Breast epithelium (tissue), 4 donors: ENCODE measurements around the gene SH3D19. TPM values are rescaled to one million over a fixed set of nuclear protein-coding genes. Genes with fewer than 3 reads are reported as not detected.
"Not testable (repeated sequence)": the region's sequence is repeated elsewhere in the genome, so short reads cannot be mapped to it uniquely, and the experiment has no call there.

Source experiments
- DNase-seq, 2 donors: peaks; one replicate each; pipeline ENCODE4 v3.0.0-alpha.2; 2019; ENCODE audit warnings: low spot score in 2 of 2
- H3K27ac ChIP-seq, 2 donors: fragments of 200-600 bp; sonication (generic) in 1 of 2; one replicate each; pipeline ENCODE4 v1.5.1; 2016 to 2019; ENCODE audit warnings: mild to moderate bottlenecking in 1 of 2
- H3K27me3 ChIP-seq, 2 donors: fragments of 200-600 bp; sonication (generic) in 1 of 2; one replicate each; pipeline versions ENCODE4 v1.5.1 to v1.6.0; 2017 to 2019; ENCODE audit warnings: control low read depth in 1 of 2, mild to moderate bottlenecking in 1 of 2
- H3K36me3 ChIP-seq: fragments of 200-600 bp; one replicate; pipeline ENCODE4 v1.5.1; 2019
- H3K4me1 ChIP-seq, 2 donors: fragments of 200-600 bp; sonication (generic); one replicate each; pipeline ENCODE4 v1.5.1; 2016 to 2019; ENCODE audit warnings: control low read depth in 1 of 2
- H3K4me3 ChIP-seq, 3 donors: fragments of 200-600 bp; sonication (generic); 1 replicate in 2 of 3; 2 replicates in 1 of 3; pipeline ENCODE4 v1.5.1; 2016 to 2019; ENCODE audit warnings: mild to moderate bottlenecking in 3 of 3, moderate library complexity in 2 of 3
- H3K9me3 ChIP-seq, 2 donors: fragments of 200-600 bp; sonication (generic) in 1 of 2; one replicate each; pipeline ENCODE4 v1.5.1; 2016 to 2019; ENCODE audit warnings: control low read depth in 1 of 2
- CTCF ChIP-seq, 3 donors: fragments of 450-650 bp; IDR thresholded peaks; one replicate each; pipeline ENCODE4 v1.5.1; 2016 to 2017; ENCODE audit warnings: antibody characterized with exemption in 3 of 3, mild to moderate bottlenecking in 3 of 3, moderate library complexity in 3 of 3
- POLR2A ChIP-seq: fragments of 450-650 bp; IDR thresholded peaks from one replicate; pipeline ENCODE4 v1.6.1; 2016; ENCODE audit warnings: antibody characterized with exemption, mild to moderate bottlenecking, moderate library complexity
- POLR2AphosphoS5 ChIP-seq, 3 donors: sonication (generic); formaldehyde crosslinking; IDR thresholded peaks; one replicate each; pipeline ENCODE4 v1.6.1; 2017; ENCODE audit warnings: antibody characterized with exemption in 3 of 3
- intact Hi-C: fragments of 100-400 bp; cut with DNase I; formaldehyde crosslinking; loops from one replicate; pipeline ENCODE4 v1.15.1; 2023; ENCODE audit warnings: low total_unique reads
- total RNA-seq, 3 donors: library from RNA; depleted of rRNA; stranded (reverse); fragments of >200 nt; gene quantifications; one replicate each; pipeline ENCODE4 v1.1.0, GENCODE V29; 2016

SH3D19 gene
- total RNA-seq, 3 donors from 2014 or later, result 82.9 to 297 (median 113) TPM

- Histone ChIP-seq H3K27ac (peak overlapping the region; percentile 94 to 95), H3K4me1 (no peaks in the 10 kb centered on the region), H3K4me3 (peak overlapping the region; percentile 70 to 86 (median 85)), H3K36me3 (no peaks in the 10 kb centered on the region), H3K9me3 (no peaks in the 10 kb centered on the region), H3K27me3 (no peaks in the 10 kb centered on the region)
- intact Hi-C loops, result no loop called here
- TF ChIP-seq CTCF (IDR thresholded peaks at IDR 0.05) (no peak), POLR2A (no peak), POLR2AphosphoS5 (IDR thresholded peaks at IDR 0.05) (no peak)
- peak in 1 of 2 donors; percentile 42 for DNase-seq
Observed at GRCh38 chr4:151324752-151325110, 674 bp downstream of the SH3D19 start.

- Histone ChIP-seq H3K4me3 (peak overlapping the region; percentile 70 to 86 (median 85)), H3K27ac (peak overlapping the region; percentile 94 to 95), H3K9me3 (no peaks in the 10 kb centered on the region), H3K27me3 (no peaks in the 10 kb centered on the region), H3K36me3 (no peaks in the 10 kb centered on the region), H3K4me1 (no peaks in the 10 kb centered on the region)
- intact Hi-C loops, result no loop called here
- no peak for DNase-seq
- TF ChIP-seq POLR2AphosphoS5 (IDR thresholded peaks at IDR 0.05), result no peak
- TF ChIP-seq POLR2A, result no peak
- TF ChIP-seq CTCF (IDR thresholded peaks at IDR 0.05), result no peak
Observed at GRCh38 chr4:151324124-151324751, 1.2 kb downstream of the SH3D19 start.

DNA sequence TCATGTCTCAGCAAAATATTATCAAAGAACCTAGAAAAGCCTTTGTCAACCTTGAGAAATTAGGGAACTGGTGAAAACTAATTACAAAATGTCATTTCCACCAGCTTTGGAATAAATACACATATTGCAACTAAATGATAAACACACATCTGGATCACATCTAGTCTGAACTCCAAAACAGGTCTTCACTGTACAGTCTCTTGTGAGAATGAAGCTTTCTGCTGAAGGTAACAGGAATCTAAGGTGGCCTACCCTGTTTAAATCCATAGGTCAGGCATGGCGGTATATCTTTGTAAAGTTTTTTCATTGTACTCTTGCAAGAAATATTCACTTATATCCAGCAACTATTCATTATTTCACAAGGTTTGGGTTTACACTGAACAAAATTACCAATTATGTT lies 1.7 kb downstream of the SH3D19 start:
- no peaks in the 10 kb centered on the region for H3K36me3 ChIP-seq
- H3K9me3 ChIP-seq, result no peaks in the 10 kb centered on the region
- H3K4me3 ChIP-seq, result peak overlapping the region; percentile 70 to 86 (median 85)
- H3K27ac ChIP-seq, result peak overlapping the region; percentile 94 to 95
- no peaks in the 10 kb centered on the region for H3K27me3 ChIP-seq
- TF ChIP-seq CTCF (IDR thresholded peaks at IDR 0.05) (no peak), POLR2AphosphoS5 (IDR thresholded peaks at IDR 0.05) (no peak), POLR2A (no peak)
- no peaks in the 10 kb centered on the region for H3K4me1 ChIP-seq
- intact Hi-C loops, result no loop called here
- no peak for DNase-seq

DNA sequence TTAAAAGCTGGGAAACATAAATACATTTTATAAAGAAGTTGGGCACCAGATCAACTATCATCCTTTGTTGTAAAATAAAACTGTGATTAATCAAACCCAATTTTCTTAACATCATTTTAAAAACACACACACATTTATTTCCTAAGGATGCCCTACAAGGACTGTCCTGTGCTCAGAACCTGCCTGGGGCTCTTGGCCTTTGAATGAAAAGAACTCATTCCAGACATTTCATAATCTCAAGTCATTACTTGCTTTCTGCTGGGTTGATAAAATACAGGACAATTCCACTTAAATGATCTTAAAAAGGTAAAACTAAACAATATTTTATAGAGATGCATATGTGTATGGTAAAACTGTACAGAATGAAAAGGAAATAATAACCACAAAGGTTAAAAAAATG lies 2.8 kb downstream of the SH3D19 start:
- peak overlapping the region in 2 of 3 donors; percentile 85 to 86 for H3K4me3 ChIP-seq
- peak overlapping the region in 1 of 2 donors; percentile 95 for H3K27ac ChIP-seq
- no peaks in the 10 kb centered on the region for H3K27me3 ChIP-seq
- intact Hi-C loops, result no loop called here
- no peaks in the 10 kb centered on the region for H3K9me3 ChIP-seq
- no peaks in the 10 kb centered on the region for H3K36me3 ChIP-seq
- TF ChIP-seq POLR2A, result no peak
- TF ChIP-seq CTCF (IDR thresholded peaks at IDR 0.05), result no peak
- no peak for TF ChIP-seq POLR2AphosphoS5 (IDR thresholded peaks at IDR 0.05)
- H3K4me1 ChIP-seq, result no peaks in the 10 kb centered on the region
- DNase-seq, result peak in 1 of 2 donors; percentile 60

GRCh38 chr4:151322161-151322560 lies 3.2 kb downstream of the SH3D19 start:
- peak overlapping the region in 1 of 3 donors; percentile 30 for H3K4me3 ChIP-seq
- H3K4me1 ChIP-seq, H3K36me3 ChIP-seq, DNase-seq, H3K27me3 ChIP-seq, H3K9me3 ChIP-seq, intact Hi-C loops: not testable (repeated sequence)
- peak overlapping the region; percentile 23 to 80 for H3K27ac ChIP-seq
